GM21619 (cell line): ENCODE results near the gene SELENOF.
"Not testable (repeated sequence)": the region's sequence is repeated elsewhere in the genome, so short reads cannot be mapped to it uniquely, and the experiment has no call there.

Experiments used
- ATAC-seq: cut with Tn5 transposase; IDR thresholded peaks from one replicate; pipeline ENCODE4 v1.9.1; 2021; ENCODE audit not compliant: unreplicated experiment

SELENOF gene

GRCh38 chr1:86922445-86922844 lies 8.5 kb upstream of the SELENOF start:
- no peak for ATAC-seq

GRCh38 chr1:86916752-86917151 lies 2.8 kb upstream of the SELENOF start:
- no peak for ATAC-seq

GRCh38 chr1:86915737-86916235 lies 1.9 kb upstream of the SELENOF start:
- ATAC-seq, result no peak

GRCh38 chr1:86914998-86915736 lies 1.2 kb upstream of the SELENOF start:
- peak; percentile 17 for ATAC-seq

GRCh38 chr1:86914601-86914997 lies 673 bp upstream of the SELENOF start, which contains the start of gene HS2ST1:
TSS of gene HS2ST1 (plus strand) at chr1:86914635.
- ATAC-seq, result no peak

- peak; percentile 21 for ATAC-seq
Observed at GRCh38 chr1:86913399-86913895, 479 bp downstream of the SELENOF start.

- no peak for ATAC-seq
Observed at GRCh38 chr1:86912281-86912900, 1.5 kb downstream of the SELENOF start.

- ATAC-seq, result no peak
Observed at GRCh38 chr1:86906419-86906818, 7.5 kb downstream of the SELENOF start.

GRCh38 chr1:86905875-86906274 lies 8.1 kb downstream of the SELENOF start:
- ATAC-seq, result no peak

GRCh38 chr1:86899401-86899800 lies 14.5 kb downstream of the SELENOF start:
- not testable (repeated sequence) for ATAC-seq

GRCh38 chr1:86888327-86888726 lies 25.6 kb downstream of the SELENOF start:
- no peak for ATAC-seq

GRCh38 chr1:86887479-86888162 lies 26.3 kb downstream of the SELENOF start:
- no peak for ATAC-seq

- ATAC-seq, result no peak
Observed at GRCh38 chr1:86875722-86876121, 38.2 kb downstream of the SELENOF start.

GRCh38 chr1:86872086-86872485 lies 41.8 kb downstream of the SELENOF start:
- no peak for ATAC-seq

GRCh38 chr1:86871001-86871400 lies 42.9 kb downstream of the SELENOF start:
- ATAC-seq, result no peak

- no peak for ATAC-seq
Observed at GRCh38 chr1:86868477-86868876, 45.4 kb downstream of the SELENOF start.

GRCh38 chr1:86867278-86867677 lies 46.6 kb downstream of the SELENOF start:
- ATAC-seq, result not testable (repeated sequence)

- ATAC-seq, result no peak
Observed at GRCh38 chr1:86866665-86867064, 47.3 kb downstream of the SELENOF start.

- no peak for ATAC-seq
Observed at GRCh38 chr1:86865973-86866637, 47.8 kb downstream of the SELENOF start.

GRCh38 chr1:86862920-86863319 lies 51.0 kb downstream of the SELENOF start:
- no peak for ATAC-seq

- ATAC-seq, result no peak
Observed at GRCh38 chr1:86861424-86861823, 52.5 kb downstream of the SELENOF start.
